Endometrium (tissue), 2 donors: ENCODE data around the gene ARHGAP44.

Experiments
- FAIRE-seq: peaks from 2 replicates; lab custom pipeline; 2012; peaks lifted over from hg19 to GRCh38; lab: Jason Lieb, UNC
- donor health status: control.
- donor health status: control.

Gene ARHGAP44, protein sequence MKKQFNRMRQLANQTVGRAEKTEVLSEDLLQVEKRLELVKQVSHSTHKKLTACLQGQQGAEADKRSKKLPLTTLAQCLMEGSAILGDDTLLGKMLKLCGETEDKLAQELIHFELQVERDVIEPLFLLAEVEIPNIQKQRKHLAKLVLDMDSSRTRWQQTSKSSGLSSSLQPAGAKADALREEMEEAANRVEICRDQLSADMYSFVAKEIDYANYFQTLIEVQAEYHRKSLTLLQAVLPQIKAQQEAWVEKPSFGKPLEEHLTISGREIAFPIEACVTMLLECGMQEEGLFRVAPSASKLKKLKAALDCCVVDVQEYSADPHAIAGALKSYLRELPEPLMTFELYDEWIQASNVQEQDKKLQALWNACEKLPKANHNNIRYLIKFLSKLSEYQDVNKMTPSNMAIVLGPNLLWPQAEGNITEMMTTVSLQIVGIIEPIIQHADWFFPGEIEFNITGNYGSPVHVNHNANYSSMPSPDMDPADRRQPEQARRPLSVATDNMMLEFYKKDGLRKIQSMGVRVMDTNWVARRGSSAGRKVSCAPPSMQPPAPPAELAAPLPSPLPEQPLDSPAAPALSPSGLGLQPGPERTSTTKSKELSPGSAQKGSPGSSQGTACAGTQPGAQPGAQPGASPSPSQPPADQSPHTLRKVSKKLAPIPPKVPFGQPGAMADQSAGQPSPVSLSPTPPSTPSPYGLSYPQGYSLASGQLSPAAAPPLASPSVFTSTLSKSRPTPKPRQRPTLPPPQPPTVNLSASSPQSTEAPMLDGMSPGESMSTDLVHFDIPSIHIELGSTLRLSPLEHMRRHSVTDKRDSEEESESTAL

DNA sequence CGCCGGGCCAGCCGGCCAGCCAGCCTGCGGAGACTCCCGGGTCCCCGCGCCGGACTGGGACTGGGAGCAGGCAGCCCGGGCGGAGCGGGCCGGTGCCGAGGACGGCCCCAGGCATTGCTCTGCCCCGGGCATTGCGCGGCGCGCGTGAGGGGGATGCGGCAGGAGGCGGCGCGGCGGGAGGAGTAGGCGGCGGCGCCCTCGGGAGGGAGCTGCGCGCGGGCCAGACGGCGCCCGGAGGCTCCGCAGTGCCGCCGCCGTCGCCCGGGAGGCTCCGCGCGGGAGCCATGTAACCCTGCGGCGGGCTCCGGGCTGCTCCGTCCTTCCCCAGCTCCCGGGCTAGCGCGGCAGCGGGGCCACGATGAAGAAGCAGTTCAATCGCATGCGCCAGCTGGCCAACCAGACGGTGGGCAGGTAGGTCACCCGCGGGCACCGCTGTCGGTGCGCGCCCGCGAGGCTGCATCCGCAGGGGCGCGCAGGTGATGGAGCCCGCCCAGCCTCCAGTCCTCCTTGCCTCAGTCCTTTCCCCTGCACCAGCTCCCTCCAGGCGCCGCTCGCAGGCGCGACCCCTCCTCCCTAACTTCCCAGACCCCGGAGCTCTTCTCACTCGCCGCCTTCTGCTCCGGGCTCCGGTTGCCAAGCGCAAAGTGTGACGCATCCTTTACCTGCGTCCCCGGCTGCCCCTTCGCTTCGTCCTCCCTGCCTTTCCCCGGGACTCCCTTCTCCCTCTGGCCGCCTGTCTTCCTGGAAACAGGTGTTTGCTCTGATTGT is at the start of gene ARHGAP44:
TSS of gene ARHGAP44 (plus strand) at position 18 of the 768 bp plus-strand sequence. CDS start at position 359, 341 bp downstream.
- FAIRE-seq, result no peak

DNA sequence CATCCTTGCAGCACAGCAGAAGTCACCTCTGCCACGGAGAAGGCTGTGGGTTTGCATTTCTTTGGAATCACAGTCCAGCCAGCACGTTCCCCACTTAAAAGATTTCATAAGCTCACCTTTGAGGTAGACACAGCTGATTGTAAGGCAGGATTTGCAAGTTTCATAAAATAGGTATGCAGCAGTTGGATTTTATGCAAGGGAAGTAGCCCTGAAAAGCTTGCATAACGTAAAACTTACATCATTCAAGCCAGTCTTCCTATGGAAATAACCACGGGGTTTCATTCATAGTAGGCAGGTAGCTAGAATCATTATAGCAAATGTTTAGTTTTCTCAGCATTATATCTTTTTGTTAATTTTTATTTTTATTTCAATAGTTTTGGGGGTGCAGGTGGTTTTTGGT is 49.8 kb upstream of the ARHGAP44 start:
- FAIRE-seq, result no peak

DNA sequence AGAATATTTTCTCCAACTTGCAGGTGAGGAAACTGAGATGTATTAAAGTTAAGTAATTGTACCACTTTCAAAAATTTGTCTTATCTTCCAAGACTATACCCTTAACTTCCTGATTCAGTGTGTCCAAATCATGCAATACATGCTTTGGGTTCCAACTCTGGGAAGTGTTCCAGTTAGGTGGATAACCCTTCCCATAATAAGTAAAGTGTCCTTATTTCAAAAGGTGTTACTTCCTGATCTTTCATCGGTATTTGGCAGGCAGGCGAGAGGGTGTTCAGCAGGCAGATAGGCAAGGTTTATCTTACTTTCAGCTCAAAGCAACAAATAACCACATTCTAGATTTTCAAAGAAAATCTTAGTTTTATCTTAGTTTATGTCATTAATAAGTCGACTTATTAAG is 46.3 kb upstream of the ARHGAP44 start:
- FAIRE-seq, result no peak

DNA sequence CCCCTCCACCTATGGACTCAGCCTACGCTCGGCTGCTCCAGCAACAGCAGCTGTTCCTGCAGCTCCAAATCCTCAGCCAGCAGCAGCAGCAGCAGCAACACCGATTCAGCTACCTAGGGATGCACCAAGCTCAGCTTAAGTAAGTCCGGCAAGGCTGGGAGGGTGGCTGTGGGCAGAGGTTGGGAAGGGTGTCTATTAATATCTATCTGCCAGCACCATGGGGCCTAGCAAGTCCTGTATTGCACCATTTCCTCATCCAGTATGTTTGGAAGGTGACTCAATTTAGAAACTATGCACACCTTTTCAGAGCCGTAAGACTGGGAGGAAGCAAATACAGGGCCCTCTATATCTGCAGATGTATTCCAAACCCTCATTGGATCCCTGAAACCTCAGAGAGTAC is 45.0 kb upstream of the ARHGAP44 start:
- FAIRE-seq, result no peak

DNA sequence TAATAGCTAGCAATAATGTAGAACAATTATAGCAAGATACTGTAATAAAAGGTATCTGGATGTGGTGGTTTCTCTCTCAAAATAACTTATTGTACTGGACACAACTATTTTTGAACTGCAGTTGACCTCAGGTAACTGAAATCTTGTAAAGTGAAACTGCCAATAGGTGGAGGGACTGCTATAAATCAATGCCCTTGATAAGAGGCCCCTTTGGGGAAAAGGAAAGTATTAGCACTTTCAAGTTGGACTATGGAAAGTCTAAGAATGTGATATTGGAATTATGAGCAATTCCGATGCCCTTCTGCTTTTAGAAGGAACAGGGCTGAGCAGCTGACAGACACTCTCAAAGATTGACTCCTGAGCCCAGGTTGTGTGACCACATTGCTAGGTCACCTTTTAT is 44.5 kb upstream of the ARHGAP44 start:
- no peak for FAIRE-seq

GRCh38 chr17:12745486-12745885 is 43.8 kb upstream of the ARHGAP44 start:
- FAIRE-seq, result no peak

DNA sequence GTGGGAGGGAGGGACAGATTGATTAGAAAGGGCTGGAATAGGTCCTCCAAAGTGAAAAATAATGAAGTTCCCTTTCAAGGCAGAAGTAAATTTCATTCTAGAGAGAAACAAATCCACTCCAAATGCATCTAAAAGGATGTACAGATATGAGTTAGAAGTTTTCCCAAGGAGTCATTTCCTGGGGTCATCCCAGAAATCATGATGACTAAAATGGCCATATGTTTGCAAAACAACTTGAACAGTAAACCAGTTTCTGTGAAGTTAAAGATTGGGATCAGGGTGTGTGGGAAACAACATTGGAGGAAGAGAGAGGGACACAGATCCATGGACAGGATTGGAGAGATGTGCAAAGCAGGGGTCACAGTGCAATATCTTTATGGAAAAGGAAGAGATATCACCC is 32.5 kb upstream of the ARHGAP44 start:
- no peak for FAIRE-seq

- FAIRE-seq, result no peak
Observed at GRCh38 chr17:12759090-12759489, 30.2 kb upstream of the ARHGAP44 start.

DNA sequence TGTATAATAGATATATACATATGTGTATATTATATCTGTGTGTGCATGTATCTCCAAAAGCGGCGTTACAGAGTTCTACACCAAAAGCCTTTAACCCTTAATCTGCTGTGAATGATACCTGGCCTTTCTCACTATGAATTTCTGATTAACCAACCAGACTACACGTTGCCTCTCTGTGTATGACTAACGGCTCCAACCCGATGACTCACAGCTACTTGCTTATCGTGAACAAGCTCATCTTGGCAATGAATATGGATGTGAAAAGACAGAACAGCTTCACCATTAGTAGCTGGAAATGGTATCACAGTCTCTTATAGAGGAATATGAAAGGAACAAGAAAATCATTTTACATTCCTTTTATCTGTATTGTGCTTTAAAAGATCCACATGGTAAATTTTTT is 23.8 kb upstream of the ARHGAP44 start:
- no peak for FAIRE-seq

DNA sequence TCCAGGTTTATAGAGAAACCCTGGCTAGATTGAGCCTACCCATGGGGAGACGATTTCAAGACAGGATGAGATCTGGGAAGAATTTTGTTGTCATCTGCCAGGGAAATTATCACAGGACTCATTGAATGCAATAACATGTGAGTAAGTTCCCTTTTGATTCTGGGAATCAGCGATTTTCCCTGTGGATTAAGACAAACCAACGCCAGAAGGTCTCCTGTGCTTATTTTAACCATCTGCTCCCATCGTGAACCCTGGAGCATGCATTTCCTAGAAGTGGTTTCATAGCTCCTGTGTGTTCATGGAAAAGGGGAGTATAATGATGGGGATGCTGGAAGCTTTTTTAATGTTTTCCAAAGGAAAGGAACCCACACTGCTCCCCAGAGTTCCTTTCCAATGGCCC is 21.0 kb upstream of the ARHGAP44 start:
- FAIRE-seq, result no peak

- FAIRE-seq, result no peak
Observed at GRCh38 chr17:12769981-12770380, 19.3 kb upstream of the ARHGAP44 start.

GRCh38 chr17:12773153-12773552 is 16.1 kb upstream of the ARHGAP44 start:
- no peak for FAIRE-seq

- no peak for FAIRE-seq
Observed at GRCh38 chr17:12789075-12789480, 220 bp upstream of the ARHGAP44 start.

- FAIRE-seq, result no peak
Observed at GRCh38 chr17:12790249-12791106, 1.2 kb downstream of the ARHGAP44 start.

DNA sequence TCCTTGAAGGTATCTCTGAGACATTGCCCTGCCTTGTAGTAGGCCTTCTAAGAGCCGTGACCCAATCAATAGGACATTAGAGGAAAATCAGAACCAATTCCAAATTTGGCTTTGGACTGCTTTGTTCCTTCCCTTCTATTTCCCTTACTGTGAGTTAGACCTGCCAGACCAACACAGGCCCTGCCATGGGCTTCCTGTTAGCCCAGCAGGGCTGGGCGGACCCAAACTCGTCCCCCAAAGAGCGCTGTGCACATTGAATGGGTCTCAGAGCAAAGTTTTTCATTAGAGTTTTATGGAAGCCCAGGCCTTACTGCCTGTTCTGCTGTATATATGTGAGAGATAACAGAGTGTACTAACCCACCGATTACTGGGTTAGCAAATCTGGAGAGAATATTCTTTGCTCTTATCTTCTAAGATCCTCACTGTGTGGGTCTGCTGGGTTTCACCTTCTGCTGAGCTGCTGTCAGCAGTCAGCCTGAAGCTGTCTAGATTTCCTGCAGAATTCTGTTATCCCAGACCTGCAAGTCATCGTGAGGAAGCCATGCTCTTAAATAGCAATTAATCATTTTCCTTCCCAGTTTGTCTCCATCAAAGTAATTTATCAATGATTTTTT is 5.7 kb downstream of the ARHGAP44 start:
- no peak for FAIRE-seq

DNA sequence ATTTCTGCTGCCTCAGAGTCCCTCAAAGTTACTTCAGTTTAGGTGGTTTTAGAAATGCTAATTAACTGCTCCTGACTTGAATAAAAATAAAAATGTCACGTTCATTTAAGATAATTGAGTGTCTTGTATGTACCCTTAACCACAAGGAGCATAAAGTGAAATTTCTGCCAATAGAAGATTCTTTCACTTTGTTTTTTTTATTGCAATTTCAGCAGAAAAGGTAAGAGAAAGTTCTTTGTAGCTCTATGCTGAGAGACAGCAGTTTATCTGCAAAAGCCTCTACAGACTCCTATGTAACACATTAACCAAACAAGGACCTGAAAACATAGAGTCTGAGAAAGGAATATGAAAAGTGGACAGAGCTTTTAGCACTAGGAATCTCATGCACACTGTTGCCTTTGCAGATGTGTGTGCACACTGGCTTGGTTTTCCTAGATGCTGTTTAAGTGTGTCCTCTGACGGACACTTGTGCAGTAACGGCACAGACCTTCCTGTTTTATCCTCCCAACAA is 11.6 kb downstream of the ARHGAP44 start:
- FAIRE-seq, result no peak

DNA sequence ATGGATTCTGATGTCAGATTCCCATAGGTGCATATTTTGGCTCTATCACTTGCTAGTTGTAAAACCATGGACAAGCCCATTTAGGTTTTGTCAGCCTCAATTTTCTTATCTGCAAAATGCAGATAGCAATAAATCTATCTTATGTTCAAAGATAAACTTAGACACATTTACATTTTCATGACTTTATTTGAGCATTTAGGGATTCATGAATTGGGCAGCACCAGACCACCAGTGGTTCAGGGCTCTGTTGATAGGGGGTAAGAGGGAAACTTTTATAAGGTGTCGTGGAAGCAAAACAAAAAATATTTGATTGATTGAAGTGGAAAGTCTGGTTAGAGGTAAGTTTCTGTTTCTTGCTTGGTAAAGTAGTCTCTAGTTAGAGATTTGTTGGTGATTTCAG is 17.3 kb downstream of the ARHGAP44 start:
- FAIRE-seq, result no peak

GRCh38 chr17:12808723-12809122 is 19.4 kb downstream of the ARHGAP44 start:
- no peak for FAIRE-seq

- FAIRE-seq, result no peak
Observed at GRCh38 chr17:12812877-12813276, 23.6 kb downstream of the ARHGAP44 start.

GRCh38 chr17:12813664-12814063 is 24.4 kb downstream of the ARHGAP44 start:
- FAIRE-seq, result no peak

GRCh38 chr17:12814718-12815117 is 25.4 kb downstream of the ARHGAP44 start:
- FAIRE-seq, result no peak
